HepG2 (cell line): ENCODE data around the gene TMEM176A. TPM values are rescaled to one million over a fixed set of nuclear protein-coding genes. Genes with fewer than 3 reads are reported as not detected.

ENCODE experiments used
- HNRNPUL1 ChIP-seq: fragments of 200-400 bp; formaldehyde crosslinking; IDR thresholded peaks from 2 replicates; pipeline ENCODE4 v1.6.1; 2017; ENCODE audit warnings: low read depth, mild to moderate bottlenecking, low read length, moderate library complexity
- NR2F2 ChIP-seq: IDR thresholded peaks from 2 replicates; pipeline ENCODE4 v1.6.1; 2012; ENCODE audit warnings: low read depth, inconsistent platforms, borderline replicate concordance
- PAF1 ChIP-seq: IDR thresholded peaks from 2 replicates; pipeline ENCODE4 v1.6.1; 2016; ENCODE audit warnings: missing genetic modification reagents, missing compliant biosample characterization
- PTBP1 ChIP-seq: fragments of 200-400 bp; formaldehyde crosslinking; IDR thresholded peaks from 2 replicates; pipeline ENCODE4 v1.6.1; 2018; ENCODE audit warnings: low read length, low read depth; ENCODE audit not compliant: poor library complexity, severe bottlenecking
- RBM22 ChIP-seq: fragments of 200-400 bp; formaldehyde crosslinking; optimal IDR thresholded peaks from 2 replicates; pipeline ENCODE3; 2017; ENCODE audit warnings: mild to moderate bottlenecking, low read length, moderate library complexity
- TFDP2 ChIP-seq: sonication (generic); formaldehyde crosslinking; IDR thresholded peaks from 2 replicates; pipeline ENCODE4 v1.4.0; 2020; ENCODE audit warnings: missing genetic modification reagents
- ZNF282 ChIP-seq: fragments of 450-650 bp; IDR thresholded peaks from 2 replicates; pipeline ENCODE4 v1.6.1; 2018; ENCODE audit not compliant: partially characterized antibody
- ZNF790 ChIP-seq: sonication (generic); formaldehyde crosslinking; IDR thresholded peaks from 2 replicates; pipeline ENCODE4 v1.8.0; 2022; ENCODE audit warnings: missing genetic modification reagents, mild to moderate bottlenecking, borderline replicate concordance
- polyA plus RNA-seq, 8 experiments: library from polyadenylated mRNA; depleted of rRNA in 3 of 8; stranded (reverse) in 7 of 8; unstranded in 1 of 8; fragments of >200 nt; fragmentation: Illumina TruSeq in 4 of 8; extraction: Trizol in 4 of 8; gene quantifications; 2 replicates each; pipeline versions ENCODE4 v1.2.1 to v1.2.3, GENCODE V29; 2011 to 2016; ENCODE audit warnings: low read depth in 4 of 8, missing spikeins in 1 of 8, mixed read lengths in 1 of 8; ENCODE audit not compliant: insufficient read depth in 1 of 8
- total RNA-seq, 5 experiments: library from RNA; depleted of rRNA; stranded (reverse); fragments of >200 nt; fragmentation: Illumina TruSeq; extraction: Trizol; gene quantifications; 2 replicates each; pipeline ENCODE4 v1.2.3, GENCODE V29; 2016; ENCODE audit warnings: low read depth in 1 of 5
- TF ChIP-seq, protein P1 (sequence below): sonication (generic); formaldehyde crosslinking; IDR thresholded peaks from 2 replicates; pipeline ENCODE4 v1.9.0; 2021; ENCODE audit warnings: mild to moderate bottlenecking, missing genetic modification reagents

Gene TMEM176A
- total and polyA plus RNA-seq, 2 of the 13 experiments (the other 11 are each of a cell fraction or from before 2014, with no cell fraction given) = not detected

- TF ChIP-seq, protein P1, sequence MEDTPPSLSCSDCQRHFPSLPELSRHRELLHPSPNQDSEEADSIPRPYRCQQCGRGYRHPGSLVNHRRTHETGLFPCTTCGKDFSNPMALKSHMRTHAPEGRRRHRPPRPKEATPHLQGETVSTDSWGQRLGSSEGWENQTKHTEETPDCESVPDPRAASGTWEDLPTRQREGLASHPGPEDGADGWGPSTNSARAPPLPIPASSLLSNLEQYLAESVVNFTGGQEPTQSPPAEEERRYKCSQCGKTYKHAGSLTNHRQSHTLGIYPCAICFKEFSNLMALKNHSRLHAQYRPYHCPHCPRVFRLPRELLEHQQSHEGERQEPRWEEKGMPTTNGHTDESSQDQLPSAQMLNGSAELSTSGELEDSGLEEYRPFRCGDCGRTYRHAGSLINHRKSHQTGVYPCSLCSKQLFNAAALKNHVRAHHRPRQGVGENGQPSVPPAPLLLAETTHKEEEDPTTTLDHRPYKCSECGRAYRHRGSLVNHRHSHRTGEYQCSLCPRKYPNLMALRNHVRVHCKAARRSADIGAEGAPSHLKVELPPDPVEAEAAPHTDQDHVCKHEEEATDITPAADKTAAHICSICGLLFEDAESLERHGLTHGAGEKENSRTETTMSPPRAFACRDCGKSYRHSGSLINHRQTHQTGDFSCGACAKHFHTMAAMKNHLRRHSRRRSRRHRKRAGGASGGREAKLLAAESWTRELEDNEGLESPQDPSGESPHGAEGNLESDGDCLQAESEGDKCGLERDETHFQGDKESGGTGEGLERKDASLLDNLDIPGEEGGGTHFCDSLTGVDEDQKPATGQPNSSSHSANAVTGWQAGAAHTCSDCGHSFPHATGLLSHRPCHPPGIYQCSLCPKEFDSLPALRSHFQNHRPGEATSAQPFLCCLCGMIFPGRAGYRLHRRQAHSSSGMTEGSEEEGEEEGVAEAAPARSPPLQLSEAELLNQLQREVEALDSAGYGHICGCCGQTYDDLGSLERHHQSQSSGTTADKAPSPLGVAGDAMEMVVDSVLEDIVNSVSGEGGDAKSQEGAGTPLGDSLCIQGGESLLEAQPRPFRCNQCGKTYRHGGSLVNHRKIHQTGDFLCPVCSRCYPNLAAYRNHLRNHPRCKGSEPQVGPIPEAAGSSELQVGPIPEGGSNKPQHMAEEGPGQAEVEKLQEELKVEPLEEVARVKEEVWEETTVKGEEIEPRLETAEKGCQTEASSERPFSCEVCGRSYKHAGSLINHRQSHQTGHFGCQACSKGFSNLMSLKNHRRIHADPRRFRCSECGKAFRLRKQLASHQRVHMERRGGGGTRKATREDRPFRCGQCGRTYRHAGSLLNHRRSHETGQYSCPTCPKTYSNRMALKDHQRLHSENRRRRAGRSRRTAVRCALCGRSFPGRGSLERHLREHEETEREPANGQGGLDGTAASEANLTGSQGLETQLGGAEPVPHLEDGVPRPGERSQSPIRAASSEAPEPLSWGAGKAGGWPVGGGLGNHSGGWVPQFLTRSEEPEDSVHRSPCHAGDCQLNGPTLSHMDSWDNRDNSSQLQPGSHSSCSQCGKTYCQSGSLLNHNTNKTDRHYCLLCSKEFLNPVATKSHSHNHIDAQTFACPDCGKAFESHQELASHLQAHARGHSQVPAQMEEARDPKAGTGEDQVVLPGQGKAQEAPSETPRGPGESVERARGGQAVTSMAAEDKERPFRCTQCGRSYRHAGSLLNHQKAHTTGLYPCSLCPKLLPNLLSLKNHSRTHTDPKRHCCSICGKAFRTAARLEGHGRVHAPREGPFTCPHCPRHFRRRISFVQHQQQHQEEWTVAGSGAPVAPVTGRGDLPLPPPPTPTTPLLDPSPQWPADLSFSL (CRISPR knock-in tag) = no peak
- TF ChIP-seq TFDP2 (no peak), PTBP1 (no peak), RBM22 (no peak), ZNF790 (no peak), HNRNPUL1 (no peak), ZNF282 (no peak), PAF1 (CRISPR knock-in tag) (no peak), NR2F2 (no peak)
Observed at GRCh38 chr7:150824379-150825177, 24.0 kb downstream of the TMEM176A start (continued).
